Activated CD4-positive, alpha-beta T cell treated with anti-CD3 and anti-CD28 coated beads, Interleukin-2, amount 50 U/mL, for 4 hours (primary cell): ENCODE measurements around the gene DNAH8.

ENCODE experiments used
- DNase-seq, 2 experiments: peaks; one replicate each; pipeline ENCODE4 v3.0.0-alpha.2; 2020

The DNAH8 gene

GRCh38 chr6:38799529-38800184 is 84.5 kb downstream of the DNAH8 start:
- no peak for DNase-seq

GRCh38 chr6:38801305-38801704 is 86.2 kb downstream of the DNAH8 start:
- DNase-seq = no peak

DNA sequence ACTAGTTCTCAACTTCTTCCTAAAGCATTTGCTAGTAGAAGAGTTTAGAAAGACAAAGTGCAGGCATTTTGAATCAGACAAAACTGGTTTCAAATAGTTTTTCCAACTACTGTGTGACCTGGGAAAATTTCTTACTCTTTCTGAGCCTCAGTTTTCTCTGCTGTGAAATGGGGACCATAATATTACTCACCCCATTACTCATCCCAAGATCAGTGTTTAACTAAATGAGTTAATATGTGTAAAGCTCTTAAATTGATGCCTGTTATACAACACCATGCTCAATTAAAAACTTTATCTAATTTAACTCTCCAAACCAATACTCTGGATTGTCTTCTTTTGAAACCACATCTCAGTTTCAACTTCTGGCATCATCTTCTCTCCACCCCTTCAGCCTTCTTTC is 87.4 kb downstream of the DNAH8 start:
- DNase-seq = no peak

GRCh38 chr6:38803129-38803528 is 88.0 kb downstream of the DNAH8 start:
- no peak for DNase-seq

DNA sequence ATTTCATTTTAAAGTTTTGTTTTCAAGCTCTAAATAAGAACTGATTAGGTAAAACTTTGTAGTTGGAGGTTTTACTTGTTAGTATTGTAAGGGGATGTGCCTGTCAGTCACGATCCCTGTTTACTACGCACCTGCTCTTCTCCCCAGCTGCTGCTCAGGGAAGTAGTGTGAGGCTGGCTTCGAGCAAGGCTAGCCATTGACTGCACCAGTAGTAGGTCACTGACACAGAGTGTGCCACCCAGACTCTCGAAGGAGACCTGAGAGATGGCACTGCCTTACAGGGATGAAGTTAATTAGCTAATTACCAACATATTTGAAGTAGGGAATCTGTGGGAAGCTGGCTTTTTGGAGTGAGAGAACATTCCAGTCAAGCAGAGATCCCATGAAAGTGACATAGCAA is 89.2 kb downstream of the DNAH8 start:
- DNase-seq = no peak

GRCh38 chr6:38805127-38805655 is 90.1 kb downstream of the DNAH8 start:
- no peak for DNase-seq

- no peak for DNase-seq
These were observed 90.6 kb downstream of the DNAH8 start for GRCh38 chr6:38805692-38806091.

DNA sequence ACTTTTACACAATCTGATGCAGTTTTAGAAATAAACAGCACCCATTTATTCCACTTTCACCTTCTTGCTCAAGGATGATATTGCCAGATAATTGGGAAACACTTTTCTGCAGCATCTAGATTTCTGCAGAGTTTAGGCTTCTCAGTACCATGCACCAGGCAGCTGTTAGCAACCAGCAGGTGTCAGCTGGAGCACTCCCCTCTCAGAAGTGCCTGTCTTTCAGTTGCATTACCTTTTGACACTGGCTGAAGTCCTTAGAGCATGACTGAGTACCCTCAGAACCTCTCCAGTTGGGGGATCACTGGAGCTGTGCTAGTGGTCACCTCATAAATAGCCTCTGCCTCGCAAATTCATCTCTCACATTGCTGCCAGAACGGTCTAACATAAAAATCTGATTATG is 91.2 kb downstream of the DNAH8 start:
- no peak for DNase-seq

GRCh38 chr6:38806833-38807232 is 91.7 kb downstream of the DNAH8 start:
- DNase-seq = no peak

DNA sequence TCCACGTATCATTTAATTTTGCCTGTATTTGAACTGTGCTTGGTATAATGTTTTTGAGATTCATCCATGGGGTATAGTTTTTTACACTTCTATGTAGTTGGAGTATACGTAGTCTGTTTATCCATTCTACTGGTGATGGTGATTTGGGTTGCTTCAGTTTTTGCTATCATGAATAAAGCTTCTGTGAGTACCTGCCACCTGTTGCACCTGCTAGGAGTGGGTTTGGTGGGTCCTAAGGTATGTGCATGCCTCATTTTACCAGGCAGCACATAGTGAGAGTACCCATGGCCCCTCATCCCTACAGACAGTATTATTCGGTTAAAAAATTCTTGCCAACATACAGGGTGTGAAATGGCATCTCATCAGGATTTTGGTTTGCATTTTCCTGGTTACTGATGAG is 92.9 kb downstream of the DNAH8 start:
- DNase-seq = no peak

DNA sequence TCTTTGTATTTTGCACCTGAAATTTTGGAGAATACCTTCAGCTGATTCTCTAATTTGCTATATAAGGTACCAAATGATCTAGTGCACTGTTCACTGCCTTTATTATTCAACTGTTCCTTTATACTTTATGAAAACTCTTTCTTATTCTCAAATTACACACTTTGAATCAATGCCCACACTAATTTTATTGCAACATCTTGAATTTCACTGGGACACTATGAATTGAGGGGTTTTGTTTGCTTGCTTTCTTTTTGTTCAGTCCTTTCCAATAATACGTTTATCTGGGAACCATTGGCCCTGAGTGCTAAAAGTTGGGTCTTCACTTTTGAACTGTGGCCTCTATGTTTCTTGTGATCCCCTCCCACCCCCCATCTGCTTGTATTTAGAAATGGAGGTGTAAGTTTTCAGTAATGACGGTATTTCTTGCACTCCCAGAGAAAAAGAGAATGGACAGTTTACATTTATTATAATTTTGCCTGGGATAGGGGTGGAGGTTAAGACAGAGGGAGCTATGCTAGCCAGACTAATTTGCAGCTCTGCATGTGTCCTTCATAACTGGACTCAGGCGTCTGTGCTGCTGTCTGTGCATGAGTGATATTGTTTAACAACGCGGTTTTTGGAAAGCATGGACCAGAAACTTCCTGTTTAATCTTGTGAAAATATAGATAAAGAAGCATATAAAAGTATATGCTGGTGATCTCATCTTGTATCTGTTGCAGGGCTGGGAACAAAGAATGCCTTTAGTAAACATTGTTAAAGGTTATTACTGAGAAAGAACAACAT is 98.1 kb downstream of the DNAH8 start:
- no peak for DNase-seq

DNA sequence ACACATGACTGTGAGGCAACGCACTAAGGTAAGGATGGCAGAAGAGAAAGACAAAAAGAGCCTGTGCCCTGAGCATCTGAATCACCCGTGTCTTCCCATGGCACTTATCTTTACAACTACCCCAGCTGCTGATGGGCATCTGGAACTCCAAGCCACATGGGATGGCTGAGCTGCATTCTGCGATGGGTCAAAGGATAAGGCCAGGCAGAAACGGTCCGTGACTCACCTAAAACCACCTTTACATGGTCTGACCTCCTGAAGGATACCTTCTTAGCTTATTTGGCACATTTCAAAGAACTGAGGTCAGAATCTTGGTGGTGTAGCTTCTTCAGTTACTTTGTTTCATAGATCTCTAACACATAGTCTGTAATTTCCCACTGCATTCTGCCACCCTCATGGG is 99.7 kb downstream of the DNAH8 start:
- no peak for DNase-seq

- DNase-seq = no peak
These were observed 100.1 kb downstream of the DNAH8 start for GRCh38 chr6:38815250-38815649.

- no peak for DNase-seq
These were observed 103.6 kb downstream of the DNAH8 start for GRCh38 chr6:38818691-38819090.

GRCh38 chr6:38822963-38823362 is 107.9 kb downstream of the DNAH8 start:
- no peak for DNase-seq

- no peak for DNase-seq
These were observed 109.3 kb downstream of the DNAH8 start for GRCh38 chr6:38824243-38824894.

GRCh38 chr6:38827024-38827423 is 111.9 kb downstream of the DNAH8 start:
- DNase-seq = no peak

DNA sequence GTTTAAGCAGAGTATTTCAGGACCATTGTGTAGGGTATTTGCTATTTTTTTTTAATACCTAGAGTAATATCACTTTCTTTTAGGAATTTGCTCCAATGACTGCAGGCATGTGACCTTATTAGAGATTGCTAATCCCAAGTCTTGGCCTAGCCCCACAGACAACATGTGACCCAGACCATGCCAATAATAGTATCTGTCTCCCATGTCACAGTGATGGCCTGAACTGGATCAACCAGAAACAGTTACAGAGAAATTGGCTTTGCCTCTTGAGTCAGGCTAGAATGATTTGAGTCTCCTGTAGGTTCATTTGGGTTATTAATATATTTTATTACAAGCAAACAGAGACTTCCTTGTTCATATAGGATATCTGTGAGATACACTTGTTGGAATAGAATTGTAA is 116.8 kb downstream of the DNAH8 start:
- DNase-seq = no peak

GRCh38 chr6:38833320-38833719 is 118.2 kb downstream of the DNAH8 start:
- DNase-seq = no peak

DNA sequence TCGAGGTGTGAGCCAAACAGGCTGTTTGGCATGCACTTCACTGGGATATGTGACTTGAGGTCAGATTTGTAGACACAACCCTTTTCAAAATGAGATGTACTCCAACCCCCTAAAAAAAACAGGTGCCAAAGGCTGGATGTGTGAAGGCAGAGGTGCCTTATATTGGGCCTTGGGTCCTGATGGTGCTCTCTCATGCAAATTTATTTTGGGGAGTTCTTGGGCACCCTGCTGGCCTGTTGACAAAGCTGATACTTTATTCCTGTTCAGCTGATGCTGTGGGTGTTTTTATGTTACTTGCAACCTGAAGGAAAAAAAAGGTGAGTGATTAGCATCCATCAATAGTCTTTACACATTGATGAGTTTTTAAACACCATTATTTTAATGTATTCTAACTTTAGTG is 121.5 kb downstream of the DNAH8 start:
- DNase-seq = no peak

GRCh38 chr6:38837101-38837500 is 122.0 kb downstream of the DNAH8 start:
- DNase-seq = no peak

DNA sequence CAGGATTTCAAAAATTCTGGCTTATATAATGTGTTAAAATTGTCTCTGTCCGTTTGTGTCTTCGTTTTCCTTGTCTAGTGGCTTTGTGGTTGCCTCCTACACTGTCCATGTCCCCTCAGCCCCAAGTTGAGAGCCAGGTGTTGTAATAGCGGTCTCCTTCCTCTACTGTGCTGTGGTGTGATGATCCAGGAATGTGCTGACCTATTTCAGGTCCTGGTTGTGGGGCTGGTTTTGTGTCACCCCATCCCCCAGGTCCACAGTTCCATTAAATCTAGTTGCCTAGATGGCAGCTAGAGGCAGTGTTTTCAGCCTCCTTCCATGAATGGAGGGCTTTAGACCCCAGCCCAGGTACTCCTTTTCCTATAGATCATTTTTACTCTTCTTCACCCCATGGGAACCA is 128.7 kb downstream of the DNAH8 start:
- DNase-seq = no peak

- no peak for DNase-seq
These were observed 130.8 kb downstream of the DNAH8 start for GRCh38 chr6:38845931-38846330.

- no peak for DNase-seq
These were observed 131.2 kb downstream of the DNAH8 start for GRCh38 chr6:38846361-38846760.
